ENCODE measurements around the gene MACO1. TPM values are rescaled to one million over a fixed set of nuclear protein-coding genes. Genes with fewer than 3 reads are reported as not detected.

The MACO1 gene
- total RNA-seq, 1 experiment from 2014 or later: 22.9 TPM

GRCh38 chr1:25544243-25544764 is 113.6 kb downstream of the MACO1 start:
- no peaks in the 10 kb centered on the region for H3K27me3 ChIP-seq (replicated peaks; ENCODE audit: insufficient read depth, low read depth, low read length, poor library complexity)
- H3K9me3 ChIP-seq (ENCODE audit: low read depth, low read length, poor library complexity, severe bottlenecking): no peaks in the 10 kb centered on the region
- H3K4me1 ChIP-seq (ENCODE audit: insufficient read depth, low read length, poor library complexity, severe bottlenecking): no peaks in the 10 kb centered on the region
- peak overlapping the region; percentile 56 for H3K27ac ChIP-seq (ENCODE audit: low read depth, low read length, poor library complexity, severe bottlenecking)
- ChIA-PET CTCF (no interaction called here), POLR2A (ENCODE audit: low non-redundant PET) (no interaction called here)
- H3K36me3 ChIP-seq (ENCODE audit: insufficient read depth, low read length, poor library complexity, severe bottlenecking): no peaks in the 10 kb centered on the region
- DNase-seq (ENCODE audit: low spot score): no peak
- intact Hi-C loops (cut with micrococcal nuclease; ENCODE audit: unreplicated experiment): no loop called here
- BruUV-seq (replicated peaks): no TSS peak
- TF ChIP-seq EZH2 (IDR thresholded peaks at IDR 0.05; ENCODE audit: borderline replicate concordance, low read depth, low read length, poor library complexity, severe bottlenecking): no peak
- TF ChIP-seq, protein P1, sequence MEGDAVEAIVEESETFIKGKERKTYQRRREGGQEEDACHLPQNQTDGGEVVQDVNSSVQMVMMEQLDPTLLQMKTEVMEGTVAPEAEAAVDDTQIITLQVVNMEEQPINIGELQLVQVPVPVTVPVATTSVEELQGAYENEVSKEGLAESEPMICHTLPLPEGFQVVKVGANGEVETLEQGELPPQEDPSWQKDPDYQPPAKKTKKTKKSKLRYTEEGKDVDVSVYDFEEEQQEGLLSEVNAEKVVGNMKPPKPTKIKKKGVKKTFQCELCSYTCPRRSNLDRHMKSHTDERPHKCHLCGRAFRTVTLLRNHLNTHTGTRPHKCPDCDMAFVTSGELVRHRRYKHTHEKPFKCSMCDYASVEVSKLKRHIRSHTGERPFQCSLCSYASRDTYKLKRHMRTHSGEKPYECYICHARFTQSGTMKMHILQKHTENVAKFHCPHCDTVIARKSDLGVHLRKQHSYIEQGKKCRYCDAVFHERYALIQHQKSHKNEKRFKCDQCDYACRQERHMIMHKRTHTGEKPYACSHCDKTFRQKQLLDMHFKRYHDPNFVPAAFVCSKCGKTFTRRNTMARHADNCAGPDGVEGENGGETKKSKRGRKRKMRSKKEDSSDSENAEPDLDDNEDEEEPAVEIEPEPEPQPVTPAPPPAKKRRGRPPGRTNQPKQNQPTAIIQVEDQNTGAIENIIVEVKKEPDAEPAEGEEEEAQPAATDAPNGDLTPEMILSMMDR (conservative IDR thresholded peaks at IDR 0.05; ENCODE audit: low read depth, low read length): no peak
- H3K4me3 ChIP-seq (ENCODE audit: low read depth, low read length, poor library complexity, severe bottlenecking): peak overlapping the region; percentile 80

DNA sequence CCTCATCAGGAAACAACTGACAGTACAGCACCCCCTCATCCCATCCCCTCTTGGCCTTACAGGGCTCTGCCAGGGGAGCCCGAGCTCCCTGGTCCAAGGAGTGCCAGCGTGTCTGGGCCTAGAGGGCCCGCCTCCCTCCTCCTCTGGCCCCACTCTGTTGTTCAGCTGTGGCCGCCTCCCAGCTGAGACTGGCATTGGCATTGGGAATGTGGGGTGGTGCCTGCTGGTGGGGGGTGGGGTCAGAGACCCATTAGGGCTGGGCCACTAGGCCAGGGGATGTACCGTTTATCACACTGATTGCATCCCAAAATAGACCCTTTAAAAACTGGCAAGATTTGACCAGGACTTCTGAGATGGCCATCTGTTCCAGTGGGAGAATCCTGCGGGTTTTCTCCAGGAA is 114.1 kb downstream of the MACO1 start:
- TF ChIP-seq, protein P1 (conservative IDR thresholded peaks at IDR 0.05; ENCODE audit: low read depth, low read length): no peak
- no peak for TF ChIP-seq EZH2 (IDR thresholded peaks at IDR 0.05; ENCODE audit: borderline replicate concordance, low read depth, low read length, poor library complexity, severe bottlenecking)
- POLR2A ChIA-PET (ENCODE audit: low non-redundant PET): no interaction called here
- intact Hi-C loops (cut with micrococcal nuclease; ENCODE audit: unreplicated experiment): no loop called here
- DNase-seq (ENCODE audit: low spot score): no peak
- Histone ChIP-seq H3K27ac (ENCODE audit: low read depth, low read length, poor library complexity, severe bottlenecking) (no peak overlapping the region), H3K4me3 (ENCODE audit: low read depth, low read length, poor library complexity, severe bottlenecking) (peak overlapping the region; percentile 80), H3K36me3 (ENCODE audit: insufficient read depth, low read length, poor library complexity, severe bottlenecking) (no peaks in the 10 kb centered on the region), H3K9me3 (ENCODE audit: low read depth, low read length, poor library complexity, severe bottlenecking) (no peaks in the 10 kb centered on the region), H3K27me3 (replicated peaks; ENCODE audit: insufficient read depth, low read depth, low read length, poor library complexity) (no peaks in the 10 kb centered on the region), H3K4me1 (ENCODE audit: insufficient read depth, low read length, poor library complexity, severe bottlenecking) (no peaks in the 10 kb centered on the region)
- BruUV-seq (replicated peaks): no TSS peak
- CTCF ChIA-PET: no interaction called here

DNA sequence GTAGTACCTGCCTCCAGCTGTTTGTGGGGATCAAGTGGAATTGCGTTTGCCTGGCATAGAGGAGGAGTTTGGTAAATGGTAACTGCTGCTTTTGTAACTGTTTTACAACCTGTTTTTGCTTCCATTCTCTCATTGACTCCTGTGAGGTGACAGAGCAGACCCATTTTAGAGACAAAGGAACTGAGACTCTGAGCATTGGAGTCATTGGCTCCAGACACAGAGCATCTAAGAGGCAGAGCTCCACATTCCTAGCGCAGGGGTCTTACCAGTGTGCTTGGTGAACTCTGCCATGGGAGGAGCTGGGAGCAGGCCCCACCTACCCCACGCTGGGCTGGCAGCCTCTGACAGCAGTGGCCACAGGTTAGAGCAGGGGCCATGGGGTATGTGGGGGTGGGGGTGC is 115.1 kb downstream of the MACO1 start:
- intact Hi-C loops (cut with micrococcal nuclease; ENCODE audit: unreplicated experiment): no loop called here
- no peak for TF ChIP-seq EZH2 (IDR thresholded peaks at IDR 0.05; ENCODE audit: borderline replicate concordance, low read depth, low read length, poor library complexity, severe bottlenecking)
- TF ChIP-seq, protein P1 (conservative IDR thresholded peaks at IDR 0.05; ENCODE audit: low read depth, low read length): no peak
- BruUV-seq (replicated peaks): no TSS peak
- ChIA-PET CTCF (no interaction called here), POLR2A (ENCODE audit: low non-redundant PET) (no interaction called here)
- H3K36me3 ChIP-seq (ENCODE audit: insufficient read depth, low read length, poor library complexity, severe bottlenecking): no peaks in the 10 kb centered on the region
- DNase-seq (ENCODE audit: low spot score): no peak
- no peaks in the 10 kb centered on the region for H3K27me3 ChIP-seq (replicated peaks; ENCODE audit: insufficient read depth, low read depth, low read length, poor library complexity)
- H3K9me3 ChIP-seq (ENCODE audit: low read depth, low read length, poor library complexity, severe bottlenecking): no peaks in the 10 kb centered on the region
- no peaks in the 10 kb centered on the region for H3K4me1 ChIP-seq (ENCODE audit: insufficient read depth, low read length, poor library complexity, severe bottlenecking)
- H3K4me3 ChIP-seq (ENCODE audit: low read depth, low read length, poor library complexity, severe bottlenecking): no peak overlapping the region
- H3K27ac ChIP-seq (ENCODE audit: low read depth, low read length, poor library complexity, severe bottlenecking): no peak overlapping the region
